ENCODE results near the gene DCTN3. TPM values are rescaled to one million over a fixed set of nuclear protein-coding genes. Genes with fewer than 3 reads are reported as not detected.

The DCTN3 gene
- total and polyA plus RNA-seq, 9 of the 15 experiments (the other 6 are each of a cell fraction or from before 2014, with no cell fraction given): 11.0 to 51.0 (median 41.9) TPM

DNA sequence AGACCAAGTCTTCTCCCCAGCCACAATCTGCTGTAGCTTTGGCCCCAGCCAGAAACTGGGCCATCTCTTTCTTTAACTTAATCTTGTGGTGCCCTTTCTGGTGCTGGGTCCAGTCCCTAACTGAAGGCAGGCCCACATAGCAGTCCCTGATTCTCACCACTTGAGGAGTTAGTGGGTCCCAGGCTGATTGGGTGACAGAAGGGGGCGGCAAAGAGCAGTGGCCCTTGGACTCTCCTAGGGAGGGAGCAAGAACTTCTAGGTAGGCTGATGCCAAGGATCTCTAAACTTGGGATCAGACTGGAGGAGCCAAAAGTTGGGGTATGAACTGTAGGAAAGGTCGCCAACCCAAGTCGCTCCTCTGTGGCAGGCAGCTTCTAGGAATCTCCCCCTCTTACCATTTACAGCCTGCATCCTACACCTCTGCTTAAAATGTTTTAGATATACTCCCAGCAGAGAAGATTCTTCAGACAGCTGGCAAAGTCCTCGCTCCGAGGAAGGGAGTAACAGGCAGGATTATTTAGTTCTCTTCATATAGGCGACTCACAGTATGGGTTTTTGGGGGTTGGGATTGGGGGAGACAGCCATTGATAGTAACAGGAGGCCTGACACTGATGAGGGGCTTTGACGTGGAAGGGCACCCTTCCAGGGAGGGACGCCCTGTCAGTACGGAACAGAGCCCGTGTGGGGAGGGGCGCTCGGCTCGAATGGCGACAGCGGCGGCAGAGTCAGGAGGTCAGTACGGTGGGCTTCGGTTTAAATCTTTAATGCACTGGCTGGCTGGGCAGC, 44.2 kb upstream of the DCTN3 start (continued):
- no peak for TF ChIP-seq HDAC3 (IDR thresholded peaks at IDR 0.05; ENCODE audit: borderline replicate concordance, partially characterized antibody)
- TF ChIP-seq GABPA (tag; conservative IDR thresholded peaks at IDR 0.05; ENCODE audit: low read depth): no peak
- TF ChIP-seq WHSC1 (IDR thresholded peaks at IDR 0.05; ENCODE audit: low read length): no peak
- TF ChIP-seq, protein P1, sequence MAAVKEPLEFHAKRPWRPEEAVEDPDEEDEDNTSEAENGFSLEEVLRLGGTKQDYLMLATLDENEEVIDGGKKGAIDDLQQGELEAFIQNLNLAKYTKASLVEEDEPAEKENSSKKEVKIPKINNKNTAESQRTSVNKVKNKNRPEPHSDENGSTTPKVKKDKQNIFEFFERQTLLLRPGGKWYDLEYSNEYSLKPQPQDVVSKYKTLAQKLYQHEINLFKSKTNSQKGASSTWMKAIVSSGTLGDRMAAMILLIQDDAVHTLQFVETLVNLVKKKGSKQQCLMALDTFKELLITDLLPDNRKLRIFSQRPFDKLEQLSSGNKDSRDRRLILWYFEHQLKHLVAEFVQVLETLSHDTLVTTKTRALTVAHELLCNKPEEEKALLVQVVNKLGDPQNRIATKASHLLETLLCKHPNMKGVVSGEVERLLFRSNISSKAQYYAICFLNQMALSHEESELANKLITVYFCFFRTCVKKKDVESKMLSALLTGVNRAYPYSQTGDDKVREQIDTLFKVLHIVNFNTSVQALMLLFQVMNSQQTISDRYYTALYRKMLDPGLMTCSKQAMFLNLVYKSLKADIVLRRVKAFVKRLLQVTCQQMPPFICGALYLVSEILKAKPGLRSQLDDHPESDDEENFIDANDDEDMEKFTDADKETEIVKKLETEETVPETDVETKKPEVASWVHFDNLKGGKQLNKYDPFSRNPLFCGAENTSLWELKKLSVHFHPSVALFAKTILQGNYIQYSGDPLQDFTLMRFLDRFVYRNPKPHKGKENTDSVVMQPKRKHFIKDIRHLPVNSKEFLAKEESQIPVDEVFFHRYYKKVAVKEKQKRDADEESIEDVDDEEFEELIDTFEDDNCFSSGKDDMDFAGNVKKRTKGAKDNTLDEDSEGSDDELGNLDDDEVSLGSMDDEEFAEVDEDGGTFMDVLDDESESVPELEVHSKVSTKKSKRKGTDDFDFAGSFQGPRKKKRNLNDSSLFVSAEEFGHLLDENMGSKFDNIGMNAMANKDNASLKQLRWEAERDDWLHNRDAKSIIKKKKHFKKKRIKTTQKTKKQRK (IDR thresholded peaks at IDR 0.05; ENCODE audit: borderline replicate concordance, low read depth, low read length): no peak
- TF ChIP-seq CREBBP (IDR thresholded peaks at IDR 0.05; ENCODE audit: low read depth, low read length): no peak
- TF ChIP-seq MCM3 (IDR thresholded peaks at IDR 0.05): no peak
- no peak for TF ChIP-seq MAFG (tag; conservative IDR thresholded peaks at IDR 0.05)
- TF ChIP-seq ZNF57 (CRISPR knock-in tag; IDR thresholded peaks at IDR 0.05): no peak
- TF ChIP-seq ZBTB1 (CRISPR knock-in tag; IDR thresholded peaks at IDR 0.05; ENCODE audit: borderline replicate concordance, low read depth): no peak
- no peak for TF ChIP-seq ZFP1 (CRISPR knock-in tag; IDR thresholded peaks at IDR 0.05)
- TF ChIP-seq CSDE1 (IDR thresholded peaks at IDR 0.05): no peak
- no peak for TF ChIP-seq ZNF407 (IDR thresholded peaks at IDR 0.05; ENCODE audit: low read depth)
- 0 out of 2 replicates have a peak, but pooled peaks have one; percentile 13 for TF ChIP-seq ESRRA (IDR thresholded peaks at IDR 0.05; ENCODE audit: borderline replicate concordance, low read depth)
- no peak for TF ChIP-seq PCBP2 (IDR thresholded peaks at IDR 0.05; ENCODE audit: low read depth, low read length, poor library complexity, severe bottlenecking)
- TF ChIP-seq NR4A1 (CRISPR knock-in tag; IDR thresholded peaks at IDR 0.05): no peak
- TF ChIP-seq NR4A1 (tag; IDR thresholded peaks at IDR 0.05): no peak
- peak; percentile 28 for TF ChIP-seq NEUROD1 (IDR thresholded peaks at IDR 0.05; ENCODE audit: borderline replicate concordance, low read depth, low read length, partially characterized antibody)

Data from K562 (cell line).